GM10248 (cell line): Measurements from ENCODE around the gene SYVN1.
A peak's percentile ranks its signal among the peaks of the same experiment; 100 is the strongest.

Experiments used
- CTCF ChIA-PET: fragments of 300-600 bp; sonication (Branson Sonifier 250); formaldehyde crosslinking; extraction: SDS; loops from one replicate; lab custom pipeline; 2021; ENCODE audit warnings: antibody characterized with exemption; lab: Yijun Ruan, JAX
- POLR2A ChIA-PET: fragments of 350-650 bp; sonication (Branson Sonifier 250); formaldehyde crosslinking; extraction: SDS; loops from one replicate; lab custom pipeline; 2020; ENCODE audit warnings: antibody characterized with exemption; lab: Yijun Ruan, JAX
- DNase-seq: peaks from one replicate; pipeline ENCODE4 v3.0.0; 2012; ENCODE audit errors: extremely low spot score
- TF ChIP-seq, protein P1 (sequence below): IDR thresholded peaks from 2 replicates; pipeline ENCODE4 v1.5.1; 2012; ENCODE audit warnings: mild to moderate bottlenecking, low read depth; ENCODE audit errors: extremely low read depth, missing control alignments, control extremely low read depth

The SYVN1 gene

DNA sequence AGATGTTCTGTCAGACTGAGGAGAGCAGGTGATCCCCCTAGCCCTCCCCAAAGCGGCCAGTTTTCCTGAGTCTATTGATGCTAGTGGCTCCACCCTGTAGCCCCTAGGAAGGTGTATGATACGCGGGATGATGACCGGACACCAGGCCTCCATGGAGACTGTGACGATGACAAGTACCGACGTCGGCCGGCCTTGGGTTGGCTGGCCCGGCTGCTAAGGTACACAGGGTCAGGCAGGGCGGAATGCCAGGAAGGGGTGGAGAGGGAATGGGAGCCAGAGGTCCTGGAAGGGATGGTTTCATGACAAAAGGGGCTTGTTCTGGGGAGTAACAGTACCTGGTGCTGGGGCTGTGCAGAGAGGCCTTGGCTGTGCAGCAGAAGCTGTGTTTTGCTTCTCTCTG, 47.1 kb downstream of the SYVN1 start:
- CTCF ChIA-PET = interaction anchor here (2.5 kb wide), 1 partner anchor 24 kb away, joined by 18 read pairs; the partner anchor contains the start of gene TM7SF2
- DNase-seq = no peak
- POLR2A ChIA-PET = no interaction called here
- TF ChIP-seq, protein P1, sequence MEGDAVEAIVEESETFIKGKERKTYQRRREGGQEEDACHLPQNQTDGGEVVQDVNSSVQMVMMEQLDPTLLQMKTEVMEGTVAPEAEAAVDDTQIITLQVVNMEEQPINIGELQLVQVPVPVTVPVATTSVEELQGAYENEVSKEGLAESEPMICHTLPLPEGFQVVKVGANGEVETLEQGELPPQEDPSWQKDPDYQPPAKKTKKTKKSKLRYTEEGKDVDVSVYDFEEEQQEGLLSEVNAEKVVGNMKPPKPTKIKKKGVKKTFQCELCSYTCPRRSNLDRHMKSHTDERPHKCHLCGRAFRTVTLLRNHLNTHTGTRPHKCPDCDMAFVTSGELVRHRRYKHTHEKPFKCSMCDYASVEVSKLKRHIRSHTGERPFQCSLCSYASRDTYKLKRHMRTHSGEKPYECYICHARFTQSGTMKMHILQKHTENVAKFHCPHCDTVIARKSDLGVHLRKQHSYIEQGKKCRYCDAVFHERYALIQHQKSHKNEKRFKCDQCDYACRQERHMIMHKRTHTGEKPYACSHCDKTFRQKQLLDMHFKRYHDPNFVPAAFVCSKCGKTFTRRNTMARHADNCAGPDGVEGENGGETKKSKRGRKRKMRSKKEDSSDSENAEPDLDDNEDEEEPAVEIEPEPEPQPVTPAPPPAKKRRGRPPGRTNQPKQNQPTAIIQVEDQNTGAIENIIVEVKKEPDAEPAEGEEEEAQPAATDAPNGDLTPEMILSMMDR = no peak

DNA sequence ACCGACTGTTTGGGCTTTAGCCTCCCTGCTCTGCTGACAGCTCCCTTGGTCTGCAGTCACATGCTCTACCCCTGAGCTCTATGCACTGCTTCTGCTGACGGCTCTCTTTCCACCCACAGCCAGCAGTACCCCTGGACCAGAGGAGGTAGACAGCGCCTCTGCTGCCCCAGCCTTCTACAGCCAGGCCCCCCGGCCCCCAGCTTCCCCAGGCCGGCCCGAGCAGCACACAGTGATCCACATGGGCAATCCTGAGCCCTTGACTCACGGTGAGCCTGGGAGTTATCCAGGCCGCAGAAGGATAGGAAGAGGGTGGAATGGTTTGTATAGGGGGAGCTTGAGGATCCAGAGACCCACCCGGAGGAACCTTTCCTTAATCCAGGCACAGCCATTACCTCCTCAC, 47.5 kb downstream of the SYVN1 start:
- DNase-seq = no peak
- CTCF ChIA-PET = interaction anchor here (2.5 kb wide), 1 partner anchor 25 kb away, joined by 18 read pairs; the partner anchor contains the start of gene TM7SF2
- POLR2A ChIA-PET = no interaction called here
- TF ChIP-seq, protein P1 = no peak

DNA sequence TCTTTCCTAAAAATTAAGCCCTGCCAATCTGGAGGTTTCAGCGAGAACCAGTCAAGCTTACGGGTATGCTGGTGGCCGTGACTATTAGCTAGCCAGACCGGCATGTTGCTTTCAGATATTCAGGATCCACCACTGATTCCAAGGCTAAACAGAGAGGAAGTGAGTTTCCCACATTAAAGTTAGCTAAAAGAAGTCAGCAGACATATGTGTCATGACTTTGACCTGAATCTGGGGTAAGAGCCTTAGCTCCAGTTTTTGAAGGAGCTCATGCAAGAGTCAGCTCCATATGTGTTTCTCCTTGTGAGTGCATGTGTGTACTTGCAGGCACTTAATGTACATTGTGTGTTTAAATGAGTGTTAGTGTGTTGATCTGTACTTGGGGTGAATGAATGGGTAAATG, 48.9 kb downstream of the SYVN1 start:
- POLR2A ChIA-PET = interaction anchor here (0.7 to 1.8 kb wide), 2 partner anchors 9 to 10 kb away, joined by 3 to 5 read pairs; no protein-coding TSS in a partner anchor
- TF ChIP-seq, protein P1 = no peak
- no peak for DNase-seq
- CTCF ChIA-PET = interaction anchor here (0.7 to 2.5 kb wide), 6 partner anchors 8 to 71 kb away, joined by 3 to 18 read pairs (median 4); partner anchors contain the start of genes ARL2, TM7SF2 and ZNHIT2

DNA sequence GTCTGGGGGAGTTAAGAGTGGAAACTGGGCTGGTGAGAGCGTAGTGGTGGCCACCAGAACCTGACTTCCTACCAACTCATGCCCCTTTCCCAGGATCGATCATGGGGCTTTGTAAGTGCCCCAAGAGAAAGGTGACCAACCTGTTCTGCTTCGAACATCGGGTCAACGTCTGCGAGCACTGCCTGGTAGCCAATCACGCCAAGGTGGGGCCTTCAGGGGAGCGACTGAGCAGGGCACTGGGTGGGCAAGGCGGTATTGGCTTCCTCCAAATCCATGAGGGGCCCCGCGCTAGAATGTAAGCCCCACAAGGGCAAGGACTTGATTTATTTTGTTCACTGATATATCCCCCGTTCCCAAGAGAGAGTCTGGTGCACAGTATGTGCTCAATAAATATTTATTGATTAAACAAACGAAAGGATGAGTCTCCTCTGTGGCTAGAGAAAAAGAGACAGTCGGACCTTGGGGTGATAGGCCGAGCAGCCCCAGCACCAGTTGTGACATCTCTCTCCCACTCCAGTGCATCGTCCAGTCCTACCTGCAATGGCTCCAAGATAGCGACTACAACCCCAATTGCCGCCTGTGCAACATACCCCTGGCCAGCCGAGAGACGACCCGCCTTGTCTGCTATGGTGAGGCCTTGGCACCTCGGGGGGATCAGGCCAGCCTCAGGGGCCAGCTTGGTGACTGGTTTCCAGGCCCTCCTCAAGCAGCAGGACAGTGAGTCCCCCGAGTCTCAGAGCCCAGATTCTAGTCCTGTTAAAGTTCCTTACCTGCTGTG, 49.5 kb downstream of the SYVN1 start:
- POLR2A ChIA-PET = interaction anchor here (0.7 to 1.8 kb wide), 2 partner anchors 9 to 10 kb away, joined by 3 to 5 read pairs; no protein-coding TSS in a partner anchor
- DNase-seq = no peak
- TF ChIP-seq, protein P1 = no peak
- CTCF ChIA-PET = interaction anchor here (0.7 to 2.5 kb wide), 6 partner anchors 9 to 70 kb away, joined by 3 to 18 read pairs (median 4); partner anchors contain the start of genes ARL2, TM7SF2 and ZNHIT2

DNA sequence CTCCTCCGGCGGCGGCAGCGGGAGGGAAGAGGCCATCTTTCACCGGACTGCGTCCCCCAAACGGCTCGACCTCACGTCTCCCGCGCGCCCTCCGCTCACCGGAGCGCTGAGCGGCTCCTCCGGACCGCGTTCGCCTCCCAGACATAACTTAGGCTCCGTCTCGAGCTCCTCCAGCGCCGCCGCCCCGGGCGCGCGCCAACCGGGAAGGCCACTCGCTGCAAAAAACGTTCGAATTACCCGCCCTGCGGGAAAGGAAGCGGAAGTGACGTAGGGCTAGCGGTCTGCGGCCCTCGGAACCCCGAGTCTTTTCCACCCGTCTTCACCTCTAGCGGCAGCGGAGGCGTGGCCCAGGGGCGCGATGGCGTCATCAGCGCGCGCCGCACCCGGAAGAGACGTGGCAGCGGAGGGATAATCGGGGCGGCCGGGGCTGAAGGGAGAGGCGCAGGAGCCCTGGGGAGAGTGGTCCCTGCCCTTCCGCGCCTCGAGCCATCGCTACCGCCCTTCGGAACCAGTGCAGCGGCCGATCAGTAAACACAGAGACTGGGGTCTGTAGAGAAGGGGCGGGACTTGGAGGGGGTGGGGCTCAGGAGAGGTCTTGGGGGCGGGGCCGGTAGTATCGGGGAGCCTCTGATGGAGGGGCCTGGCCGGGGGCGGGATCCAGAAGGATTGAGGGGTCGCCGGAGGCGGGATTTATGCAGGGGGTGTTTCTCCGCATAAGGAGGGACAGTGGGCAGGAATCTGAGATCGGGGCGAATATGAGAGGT, 50.3 kb downstream of the SYVN1 start, which contains the start of the genes CDCA5 and ZFPL1:
CDCA5 (minus strand) TSS at position 207 of the 764 bp plus-strand sequence; CDS start at position 145, 62 bp downstream.
ZFPL1 (plus strand) TSS at position 389 of the 764 bp plus-strand sequence. CDS start 477 bp downstream, outside the sequence.
- TF ChIP-seq, protein P1 = no peak
- POLR2A ChIA-PET = no interaction called here
- peak; percentile 99 for DNase-seq
- CTCF ChIA-PET = interaction anchor here (1.3 to 1.8 kb wide), 4 partner anchors 11 to 70 kb away, joined by 3 to 10 read pairs (median 4); partner anchors contain the start of gene ARL2
